Stimulated activated effector memory CD8-positive, alpha-beta T cell treated with anti-CD3 and anti-CD28 coated beads, Interleukin-12 subunit alpha, Interleukin-12 subunit beta, amount 100 ng/mL, for 72 hours (primary cell): ENCODE results near the gene AVL9.
"Not testable (repeated sequence)": the region's sequence is repeated elsewhere in the genome, so short reads cannot be mapped to it uniquely, and the experiment has no call there.

Experiments
- ATAC-seq: fragments of 150-1000 bp; cut with Tn5 transposase; 2 replicates; pipeline ENCODE4 v1.10.0; 2021
- DNase-seq, 2 donors: peaks; one replicate each; pipeline ENCODE4 v3.0.0; 2021 to 2022; ENCODE audit warnings: low spot score in 2 of 2
- H3K27ac Mint-ChIP-seq: one replicate; pipeline ENCODE4 v1.8.0; 2022; ENCODE audit warnings: mild to moderate bottlenecking, mixed read lengths
- H3K36me3 Mint-ChIP-seq: one replicate; pipeline ENCODE4 v1.8.0; 2022; ENCODE audit warnings: mild to moderate bottlenecking, mixed read lengths
- H3K4me1 Mint-ChIP-seq: one replicate; pipeline ENCODE4 v1.8.0; 2022; ENCODE audit warnings: mixed read lengths
- H3K4me3 Mint-ChIP-seq: one replicate; pipeline ENCODE4 v1.8.0; 2022; ENCODE audit warnings: mild to moderate bottlenecking, mixed read lengths
- H3K9me3 Mint-ChIP-seq: one replicate; pipeline ENCODE4 v1.8.0; 2022; ENCODE audit warnings: mixed read lengths

The AVL9 gene

DNA sequence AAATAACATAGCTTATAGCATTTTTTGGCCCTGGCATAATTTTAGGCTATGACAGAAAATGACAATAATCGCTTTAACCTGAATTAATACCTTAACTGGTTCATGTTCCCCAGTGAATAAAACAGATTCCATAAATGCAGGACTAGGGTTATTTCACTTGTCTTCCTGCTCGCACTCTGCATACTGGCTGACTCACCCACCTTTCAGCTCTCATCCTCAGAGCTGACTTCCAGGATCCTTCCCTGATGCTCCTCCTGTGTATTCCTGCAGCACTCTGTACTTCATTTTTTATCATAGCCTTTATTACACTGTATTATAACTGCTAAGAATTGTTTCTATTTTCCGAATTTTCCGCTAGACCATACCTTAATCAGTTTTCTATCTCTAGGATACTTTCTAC lies 123.7 kb downstream of the AVL9 start:
- H3K4me1 Mint-ChIP-seq = peaks cover 18% of the 10 kb centered on the region
- DNase-seq = no peak
- no peak overlapping the region for H3K4me3 Mint-ChIP-seq
- no peak for ATAC-seq
- no peak overlapping the region for H3K27ac Mint-ChIP-seq
- H3K9me3 Mint-ChIP-seq = no peaks in the 10 kb centered on the region
- no peaks in the 10 kb centered on the region for H3K36me3 Mint-ChIP-seq

DNA sequence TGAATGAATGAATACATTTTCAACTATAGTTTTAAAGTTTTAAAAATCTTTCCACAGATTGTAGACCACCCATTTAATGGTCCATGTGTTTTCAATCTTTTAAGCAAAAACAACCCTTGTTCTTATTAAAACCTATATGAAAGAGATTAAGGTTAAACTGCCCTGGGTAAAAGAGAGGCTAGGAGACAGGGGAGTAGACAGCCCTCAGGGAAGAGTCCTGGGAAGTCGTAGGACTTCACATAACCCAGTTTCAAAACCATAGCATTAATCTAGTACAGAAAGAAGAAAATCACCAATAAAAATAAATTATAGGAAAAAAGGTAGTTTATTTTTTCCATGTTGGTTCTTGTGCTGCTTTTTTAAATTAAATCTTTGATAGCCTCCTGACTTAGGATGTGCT lies 124.1 kb downstream of the AVL9 start:
- not testable (repeated sequence) for H3K36me3 Mint-ChIP-seq, DNase-seq, H3K27ac Mint-ChIP-seq, H3K9me3 Mint-ChIP-seq, H3K4me3 Mint-ChIP-seq, ATAC-seq
- H3K4me1 Mint-ChIP-seq = peaks cover 18% of the 10 kb centered on the region

DNA sequence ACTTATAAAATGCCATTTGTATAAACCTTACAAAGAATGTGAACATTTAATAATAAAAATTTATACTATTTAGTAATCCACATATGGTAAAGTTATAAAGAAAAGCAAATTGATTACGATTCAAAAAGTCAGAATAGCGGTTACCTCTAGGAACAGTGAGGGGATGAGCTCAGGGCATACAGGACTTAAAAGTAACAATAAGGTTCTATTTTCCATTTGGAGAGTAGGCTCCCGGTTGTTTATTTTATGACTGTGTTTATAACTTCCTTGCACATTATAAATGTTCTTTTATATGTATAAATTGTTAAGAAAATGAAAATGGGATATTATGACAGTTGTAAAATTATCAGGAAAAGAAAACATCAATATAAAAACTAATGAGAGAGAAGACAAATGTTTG lies 135.7 kb downstream of the AVL9 start:
- no peak overlapping the region for H3K27ac Mint-ChIP-seq
- H3K36me3 Mint-ChIP-seq = no peaks in the 10 kb centered on the region
- H3K4me1 Mint-ChIP-seq = no peaks in the 10 kb centered on the region
- no peak overlapping the region for H3K4me3 Mint-ChIP-seq
- DNase-seq (no peak), ATAC-seq (no peak)
- no peaks in the 10 kb centered on the region for H3K9me3 Mint-ChIP-seq

DNA sequence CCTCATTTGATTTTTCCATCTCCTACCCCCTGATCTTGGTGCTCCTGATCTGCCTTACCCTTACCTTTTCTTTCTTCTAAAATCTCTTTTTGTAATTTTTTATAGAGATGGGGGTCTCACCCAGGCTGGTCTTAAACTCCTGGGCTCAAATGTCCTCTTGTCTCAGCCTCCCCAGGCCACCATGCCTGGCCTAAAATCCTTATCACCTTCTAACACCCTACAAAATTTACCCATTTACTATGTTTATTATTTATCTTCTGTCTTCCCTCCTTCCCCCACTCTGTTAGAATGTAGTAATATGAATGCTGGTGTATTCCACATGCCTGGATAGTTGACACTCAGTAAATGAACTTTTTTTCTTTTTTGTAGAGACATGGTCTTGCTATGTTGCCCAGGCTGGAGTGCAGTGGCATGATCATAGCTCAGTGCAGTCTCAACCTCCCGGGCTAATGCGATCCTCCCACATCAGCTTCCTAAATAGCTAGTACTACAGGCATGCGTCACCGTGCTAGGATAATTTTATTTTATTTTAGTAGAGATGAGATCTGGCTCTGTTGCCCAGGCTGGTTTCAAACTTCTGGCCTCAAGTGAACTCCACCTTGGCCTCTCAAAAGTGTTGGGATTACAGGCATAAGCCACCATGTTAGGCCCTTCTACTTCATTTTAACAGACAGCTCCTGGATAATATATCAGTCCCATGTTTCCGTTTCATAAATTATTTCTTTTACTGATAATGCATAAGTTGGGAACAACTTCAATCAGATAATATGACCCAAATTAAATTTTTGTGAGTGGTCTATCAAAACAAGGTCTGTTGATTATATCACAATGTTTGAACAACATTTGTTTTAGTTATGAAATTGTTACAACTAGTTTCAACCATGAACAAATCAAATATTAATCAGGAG lies 136.6 kb downstream of the AVL9 start:
- H3K4me3 Mint-ChIP-seq, DNase-seq, H3K4me1 Mint-ChIP-seq, H3K9me3 Mint-ChIP-seq, H3K27ac Mint-ChIP-seq, ATAC-seq, H3K36me3 Mint-ChIP-seq: not testable (repeated sequence)

DNA sequence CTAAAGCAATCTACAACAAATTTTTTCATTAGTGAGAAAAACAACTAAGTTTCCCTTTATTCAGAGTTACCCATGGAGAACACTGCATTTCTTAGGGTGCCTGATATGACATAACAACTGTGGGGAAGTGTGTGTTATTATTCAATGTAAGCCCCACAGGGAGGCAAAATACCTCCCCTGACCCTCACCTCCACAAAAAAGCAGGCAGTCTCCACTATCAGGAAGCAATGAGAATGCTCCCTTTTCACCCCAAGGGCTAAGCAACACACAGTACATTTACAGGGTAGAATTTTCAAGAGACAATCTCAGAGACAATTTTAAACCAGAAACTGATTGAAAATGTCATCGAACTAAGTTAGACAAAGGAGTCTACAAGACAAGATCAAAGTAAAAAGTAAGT lies 138.2 kb downstream of the AVL9 start:
- not testable (repeated sequence) for DNase-seq, H3K36me3 Mint-ChIP-seq, H3K4me3 Mint-ChIP-seq, H3K4me1 Mint-ChIP-seq, H3K9me3 Mint-ChIP-seq, ATAC-seq, H3K27ac Mint-ChIP-seq

DNA sequence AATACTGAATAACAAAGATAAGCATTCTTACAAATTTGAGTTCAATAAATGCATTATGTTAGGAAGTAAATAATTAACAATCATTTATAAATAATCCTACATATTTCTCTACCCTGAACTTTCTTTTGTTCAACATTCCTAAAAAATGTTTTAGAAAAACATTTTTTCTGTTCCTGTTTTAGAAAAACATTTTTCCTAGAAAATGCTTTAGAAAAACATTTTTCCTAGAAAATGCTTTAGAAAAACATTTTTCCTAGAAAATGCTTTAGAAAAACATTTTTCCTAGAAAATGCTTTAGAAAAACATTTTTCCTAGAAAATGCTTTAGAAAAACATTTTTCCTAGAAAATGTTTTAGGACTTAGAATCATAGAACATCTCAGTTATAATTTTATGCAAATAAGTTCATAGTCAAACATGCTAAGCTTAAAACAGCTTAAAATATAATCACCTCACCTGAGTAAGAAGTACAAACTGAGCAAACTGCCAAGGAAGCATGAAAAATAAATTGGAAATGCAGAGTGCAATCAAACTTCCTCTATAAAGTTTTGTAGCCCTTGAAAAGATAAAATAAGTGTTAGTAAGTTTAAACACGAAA lies 139.6 kb downstream of the AVL9 start:
- H3K9me3 Mint-ChIP-seq, H3K36me3 Mint-ChIP-seq, H3K4me3 Mint-ChIP-seq, DNase-seq, ATAC-seq, H3K4me1 Mint-ChIP-seq, H3K27ac Mint-ChIP-seq: not testable (repeated sequence)

DNA sequence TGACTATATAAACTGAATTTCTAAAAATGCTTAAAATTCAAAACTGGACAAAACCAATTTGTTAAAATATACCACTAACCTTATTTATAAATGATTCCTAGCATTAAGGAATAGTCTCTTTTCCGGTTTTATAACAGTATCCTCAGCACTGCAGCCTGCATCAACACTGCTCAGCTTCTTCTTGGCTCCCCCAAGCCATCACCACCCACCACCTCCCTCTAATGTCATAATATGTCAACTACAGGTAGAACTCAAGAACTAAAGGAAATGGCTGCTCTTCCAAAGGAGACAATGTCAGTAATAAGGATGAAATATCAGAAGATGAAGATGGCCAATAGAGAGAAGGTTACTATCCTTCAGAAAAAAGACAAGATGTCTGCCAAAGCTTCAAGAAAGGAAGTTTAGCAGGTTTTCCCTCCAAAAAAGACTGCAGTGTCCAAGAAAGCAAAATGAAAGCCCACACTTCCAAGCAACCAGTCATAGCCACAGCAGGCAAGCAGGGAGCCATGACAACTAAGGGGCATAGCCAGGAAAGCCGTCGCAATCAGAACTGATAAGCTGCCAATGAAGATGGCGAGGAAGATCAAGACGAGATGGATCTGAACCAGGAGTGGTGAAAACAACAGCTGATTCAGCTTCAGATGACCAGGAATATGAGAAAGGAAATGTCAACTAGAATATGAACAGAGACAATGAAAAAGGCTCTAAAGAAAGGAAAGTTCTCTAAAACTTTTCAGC lies 141.6 kb downstream of the AVL9 start:
- not testable (repeated sequence) for H3K36me3 Mint-ChIP-seq, ATAC-seq, H3K27ac Mint-ChIP-seq, H3K4me1 Mint-ChIP-seq, H3K9me3 Mint-ChIP-seq, H3K4me3 Mint-ChIP-seq, DNase-seq

DNA sequence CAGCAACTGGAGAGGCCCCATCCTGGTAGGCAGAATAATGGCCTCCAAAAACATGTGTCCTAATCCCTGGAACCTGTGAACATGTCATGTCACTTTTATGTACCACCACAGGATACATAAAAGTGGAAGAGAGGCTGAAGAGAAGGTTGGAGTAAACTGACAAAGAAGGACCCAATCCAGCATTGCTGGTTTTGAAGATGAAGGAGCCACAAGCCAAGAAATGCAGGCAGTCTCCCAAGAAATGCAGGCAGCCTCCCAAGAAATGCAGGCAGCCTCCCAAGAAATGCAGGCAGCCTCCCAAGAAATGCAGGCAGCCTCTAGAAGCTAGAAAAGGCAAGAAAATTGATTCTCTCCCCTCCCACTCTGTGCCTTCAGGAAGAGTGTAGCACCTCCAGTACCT lies 142.3 kb downstream of the AVL9 start:
- not testable (repeated sequence) for H3K4me1 Mint-ChIP-seq, ATAC-seq, H3K27ac Mint-ChIP-seq, H3K4me3 Mint-ChIP-seq, H3K9me3 Mint-ChIP-seq, DNase-seq, H3K36me3 Mint-ChIP-seq
